Panc1 (cell line): ENCODE measurements around the gene CCDC148. TPM values are rescaled to one million over a fixed set of nuclear protein-coding genes. Genes with fewer than 3 reads are reported as not detected.

Source experiments
- ATAC-seq: fragments of 200-7000 bp; cut with Tn5 transposase; 2 replicates; pipeline ENCODE4 v1.9.1; 2020; ENCODE audit warnings: mild to moderate bottlenecking, moderate library complexity
- BruUV-seq: library from RNA; stranded (reverse); fragments of 400-500 nt; replicated peaks from 2 replicates; lab custom pipeline; 2021; lab: Mats Ljungman, UMichigan
- CTCF ChIA-PET: fragments of 300-600 bp; sonication (Branson Sonifier 250); formaldehyde crosslinking; loops from one replicate; lab custom pipeline; 2022; ENCODE audit warnings: antibody characterized with exemption; lab: Charles Lee
- POLR2A ChIA-PET: fragments of 300-600 bp; sonication (Branson Sonifier 250); formaldehyde crosslinking; loops from one replicate; lab custom pipeline; 2022; ENCODE audit warnings: antibody characterized with exemption; lab: Charles Lee
- DNase-seq: peaks from one replicate; pipeline ENCODE4 v3.0.0-alpha.2; 2010; ENCODE audit warnings: low read depth, low spot score
- H3K27ac ChIP-seq: 2 replicates; pipeline ENCODE4 v1.5.1; 2011; ENCODE audit warnings: mild to moderate bottlenecking, low read length, inconsistent platforms
- H3K27me3 ChIP-seq: fragments of 200-500 bp; sonication (Bioruptor generic); 2 replicates; pipeline ENCODE4 v1.6.0; 2014; ENCODE audit warnings: low read length, inconsistent platforms; ENCODE audit not compliant: control insufficient read depth, insufficient read depth
- H3K36me3 ChIP-seq: fragments of 200-500 bp; sonication (Bioruptor generic); 2 replicates; pipeline ENCODE4 v1.5.1; 2014; ENCODE audit warnings: inconsistent platforms, mild to moderate bottlenecking, low read length, moderate library complexity; ENCODE audit not compliant: control insufficient read depth, insufficient read depth
- H3K4me1 ChIP-seq: 2 replicates; pipeline ENCODE4 v1.5.1; 2011; ENCODE audit warnings: inconsistent platforms, mild to moderate bottlenecking, low read length, moderate library complexity; ENCODE audit not compliant: control insufficient read depth, insufficient read depth
- H3K4me3 ChIP-seq, 2 experiments: 2 replicates each; pipeline ENCODE4 v1.5.1; 2011 to 2012; ENCODE audit warnings: low read depth in 2 of 2, low read length in 2 of 2, mild to moderate bottlenecking in 2 of 2, inconsistent platforms in 1 of 2, moderate library complexity in 1 of 2
- H3K9me3 ChIP-seq: fragments of 200-500 bp; sonication (Bioruptor generic); 2 replicates; pipeline ENCODE4 v1.5.1; 2014; ENCODE audit warnings: low read depth, mild to moderate bottlenecking, inconsistent platforms, low read length, moderate library complexity; ENCODE audit not compliant: control insufficient read depth, insufficient read depth
- CTCF ChIP-seq: fragments of 450-650 bp; IDR thresholded peaks from 2 replicates; pipeline ENCODE4 v1.5.1; 2017; ENCODE audit warnings: mild to moderate bottlenecking
- POLR2AphosphoS5 ChIP-seq: IDR thresholded peaks from 2 replicates; pipeline ENCODE4 v1.6.1; 2012; ENCODE audit warnings: mild to moderate bottlenecking, low read depth, low read length, moderate library complexity
- REST ChIP-seq, 2 experiments: IDR thresholded peaks; 2 replicates each; pipeline ENCODE4 v1.6.1; 2011 to 2012; ENCODE audit warnings: low read depth in 2 of 2, control low read depth in 1 of 2, low read length in 1 of 2, mild to moderate bottlenecking in 1 of 2, moderate library complexity in 1 of 2; ENCODE audit not compliant: insufficient read depth in 1 of 2
- SIN3A ChIP-seq: IDR thresholded peaks from 2 replicates; pipeline ENCODE4 v1.6.1; 2012; ENCODE audit warnings: low read depth, mild to moderate bottlenecking, low read length, moderate library complexity, borderline replicate concordance; ENCODE audit not compliant: insufficient read depth
- TCF7L2 ChIP-seq: IDR thresholded peaks from 2 replicates; pipeline ENCODE4 v1.6.1; 2011; ENCODE audit warnings: mild to moderate bottlenecking, low read depth, low read length, inconsistent platforms
- in situ Hi-C: cut with HindIII; loops from 2 replicates; pipeline ENCODE4 v1.10.0; 2016; ENCODE audit warnings: low sequenced_read_pairs, low pct_unique_long_range_greater_than_20kb
- intact Hi-C: fragments of 100-400 bp; cut with micrococcal nuclease; formaldehyde crosslinking; loops from one replicate; pipeline ENCODE4 v1.10.0; 2022; ENCODE audit not compliant: unreplicated experiment
- total RNA-seq: library from RNA; stranded (reverse); gene quantifications from one replicate; pipeline ENCODE4 v1.2.1, GENCODE V29; 2021; ENCODE audit not compliant: unreplicated experiment

Gene CCDC148
- total RNA-seq, 1 experiment from 2014 or later, result 0.92 TPM

- ATAC-seq (no peak), DNase-seq (no peak)
- Histone ChIP-seq H3K27ac (no peak overlapping the region), H3K9me3 (no peaks in the 10 kb centered on the region), H3K4me3 (no peak overlapping the region), H3K4me1 (no peaks in the 10 kb centered on the region), H3K27me3 (peaks cover 3% of the 10 kb centered on the region; the same call in 1 of the 2 replicates), H3K36me3 (no peaks in the 10 kb centered on the region)
- in situ Hi-C loops (no loop called here), intact Hi-C loops (no loop called here)
- POLR2A ChIA-PET, result no interaction called here
- CTCF ChIA-PET, result no interaction called here
- no peak for TF ChIP-seq TCF7L2
- no TSS peak for BruUV-seq
Observed at GRCh38 chr2:158270536-158270935, 186.0 kb downstream of the CCDC148 start.

- Histone ChIP-seq H3K27me3 (peaks cover 3% of the 10 kb centered on the region; the same call in 1 of the 2 replicates), H3K27ac (no peak overlapping the region), H3K9me3 (no peaks in the 10 kb centered on the region), H3K36me3 (no peaks in the 10 kb centered on the region), H3K4me3 (no peak overlapping the region), H3K4me1 (no peaks in the 10 kb centered on the region)
- DNase-seq (no peak), ATAC-seq (no peak)
- TF ChIP-seq REST (IDR thresholded peaks at IDR 0.05; ENCODE audit: insufficient read depth in 1 of 2, low read depth in 2 of 2, low read length in 1 of 2) (no peak), CTCF (no peak), TCF7L2 (no peak), POLR2AphosphoS5 (no peak), SIN3A (no peak)
- in situ Hi-C loops, result no loop called here
- CTCF ChIA-PET, result no interaction called here
- intact Hi-C loops, result no loop called here
- no TSS peak for BruUV-seq
- POLR2A ChIA-PET, result no interaction called here
Observed at GRCh38 chr2:158269143-158269542, 187.4 kb downstream of the CCDC148 start.

GRCh38 chr2:158266111-158266510 is 190.4 kb downstream of the CCDC148 start:
- in situ Hi-C loops (no loop called here), intact Hi-C loops (no loop called here)
- ChIA-PET CTCF (no interaction called here), POLR2A (no interaction called here)
- Histone ChIP-seq H3K36me3 (no peaks in the 10 kb centered on the region), H3K27ac (no peak overlapping the region), H3K27me3 (0 out of 2 replicates have a peak, but pooled peaks cover 3% of the 10 kb centered on the region), H3K4me3 (no peak overlapping the region), H3K4me1 (no peaks in the 10 kb centered on the region), H3K9me3 (no peaks in the 10 kb centered on the region)
- no peak for ATAC-seq
- no peak for TF ChIP-seq POLR2AphosphoS5
- TF ChIP-seq SIN3A, result no peak
- no peak for TF ChIP-seq REST (IDR thresholded peaks at IDR 0.05; ENCODE audit: insufficient read depth in 1 of 2, low read depth in 2 of 2, low read length in 1 of 2)
- TF ChIP-seq TCF7L2, result no peak
- TF ChIP-seq CTCF, result no peak
- DNase-seq, result no peak
- BruUV-seq, result no TSS peak
